Sigmoid colon (tissue), 7 donors: ENCODE measurements around the gene BMP8B. TPM values are rescaled to one million over a fixed set of nuclear protein-coding genes. Genes with fewer than 3 reads are reported as not detected.
A peak's percentile ranks its signal among the peaks of the same experiment; 100 is the strongest.

Experiments
- DNase-seq: peaks from one replicate; pipeline ENCODE4 v3.0.0-alpha.2; 2019
- H3K27ac ChIP-seq, 4 donors: fragments of 200-600 bp; sonication (generic); one replicate each; pipeline ENCODE4 v1.5.1; 2016 to 2019; ENCODE audit warnings: mild to moderate bottlenecking in 1 of 4
- H3K27me3 ChIP-seq, 3 donors: fragments of 200-600 bp; sonication (generic); one replicate each; pipeline ENCODE4 v1.5.1; 2019; ENCODE audit warnings: mild to moderate bottlenecking in 1 of 3
- H3K36me3 ChIP-seq, 4 donors: fragments of 200-600 bp; sonication (generic); one replicate each; pipeline ENCODE4 v1.5.1; 2016 to 2019
- H3K4me1 ChIP-seq, 4 donors: fragments of 200-600 bp; sonication (generic); one replicate each; pipeline ENCODE4 v1.5.1; 2017 to 2019
- H3K4me3 ChIP-seq, 4 donors: fragments of 200-600 bp; sonication (generic); one replicate each; pipeline ENCODE4 v1.5.1; 2017 to 2019; ENCODE audit warnings: mild to moderate bottlenecking in 2 of 4, moderate library complexity in 1 of 4
- H3K9me3 ChIP-seq, 4 donors: fragments of 200-600 bp in 3 of 4; sonication (generic) in 3 of 4; one replicate each; pipeline versions ENCODE4 v1.5.1 to v1.6.1; 2013 to 2019
- CTCF ChIP-seq, 4 experiments: fragments of 450-650 bp in 3 of 4; fragments of 200-600 bp in 1 of 4; IDR thresholded peaks; one replicate each; pipeline ENCODE4 v1.5.1; 2016 to 2019; ENCODE audit warnings: antibody characterized with exemption in 4 of 4, mild to moderate bottlenecking in 3 of 4, moderate library complexity in 2 of 4
- EP300 ChIP-seq, 4 donors: sonication (generic); formaldehyde crosslinking; IDR thresholded peaks; one replicate each; pipeline ENCODE4 v1.6.1; 2017; ENCODE audit warnings: antibody characterized with exemption in 4 of 4
- POLR2A ChIP-seq, 2 donors: fragments of 450-650 bp; IDR thresholded peaks; one replicate each; pipeline ENCODE4 v1.6.1; 2016; ENCODE audit warnings: antibody characterized with exemption in 2 of 2, mild to moderate bottlenecking in 2 of 2, moderate library complexity in 2 of 2
- POLR2AphosphoS5 ChIP-seq, 4 donors: sonication (generic); formaldehyde crosslinking; IDR thresholded peaks; one replicate each; pipeline ENCODE4 v1.6.1; 2017; ENCODE audit warnings: antibody characterized with exemption in 4 of 4
- WGBS, 2 donors: extraction: QIAGEN DNeasy Blood & Tissue Kit; methylation state at CpG; one replicate each; pipeline ENCODE4 v1.1.7; 2013; 5-methylcytosine and 5-hydroxymethylcytosine counted together
- intact Hi-C: fragments of 100-400 bp; cut with DNase I; formaldehyde crosslinking; loops from one replicate; pipeline ENCODE4 v1.15.1; 2023
- polyA plus RNA-seq, 3 donors: library from polyadenylated mRNA; stranded (reverse); fragments of 200-250 nt; gene quantifications; one replicate each; pipeline ENCODE4 v1.2.3, GENCODE V29; 2013
- total RNA-seq, 4 donors: library from RNA; depleted of rRNA; stranded (reverse); fragments of >200 nt; gene quantifications; one replicate each; pipeline ENCODE4 v1.1.0, GENCODE V29; 2016
- donor health status: healthy with polysubstance abuse.
- donor health status: Bipolar disorder and iron deficiency.
- donor health status: healthy.

BMP8B gene
- total and polyA plus RNA-seq, 7 donors = 0.16 to 4.6 (median 2.1) TPM

DNA sequence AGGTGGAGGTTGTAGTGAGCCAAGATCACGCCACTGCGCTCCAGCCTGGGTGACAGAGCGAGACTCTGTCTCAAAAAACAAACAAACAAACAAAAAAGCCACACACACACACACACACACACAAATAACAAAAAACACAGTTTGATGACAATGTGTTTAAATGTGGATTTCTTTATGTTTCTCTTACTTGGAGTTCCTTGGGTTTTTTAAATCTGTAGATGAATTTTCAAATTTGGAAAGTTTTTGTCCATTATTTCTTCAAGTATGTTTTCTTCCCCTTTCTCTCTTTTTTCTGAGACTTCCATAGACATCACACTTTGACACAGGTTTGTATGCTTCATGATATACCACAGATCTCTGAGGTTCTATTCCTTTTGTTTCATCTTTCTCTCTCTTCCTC is 62.1 kb downstream of the BMP8B start:
- 66 to 88% methylated on average over 3 of the region's 3 CpGs for WGBS, 2 donors
- H3K4me1 ChIP-seq = no peaks in the 10 kb centered on the region
- H3K27ac ChIP-seq = no peak overlapping the region
- DNase-seq = no peak
- no peaks in the 10 kb centered on the region for H3K36me3 ChIP-seq
- no peaks in the 10 kb centered on the region for H3K9me3 ChIP-seq
- intact Hi-C loops = no loop called here
- H3K4me3 ChIP-seq = no peak overlapping the region
- TF ChIP-seq POLR2A (IDR thresholded peaks at IDR 0.05) = no peak
- no peak for TF ChIP-seq CTCF (IDR thresholded peaks at IDR 0.05)
- TF ChIP-seq EP300 (IDR thresholded peaks at IDR 0.05) = no peak
- no peak for TF ChIP-seq POLR2AphosphoS5 (IDR thresholded peaks at IDR 0.05)
- H3K27me3 ChIP-seq = peaks cover 7 to 46% (median 18%) of the 10 kb centered on the region in 3 donors

- H3K4me3 ChIP-seq = no peak overlapping the region
- no peaks in the 10 kb centered on the region for H3K4me1 ChIP-seq
- TF ChIP-seq CTCF (IDR thresholded peaks at IDR 0.05) (no peak), POLR2A (IDR thresholded peaks at IDR 0.05) (no peak), EP300 (IDR thresholded peaks at IDR 0.05) (no peak), POLR2AphosphoS5 (IDR thresholded peaks at IDR 0.05) (no peak)
- intact Hi-C loops = loop anchor here (5.0 kb wide), 1 partner anchor 70 kb away; no protein-coding TSS in a partner anchor
- H3K27ac ChIP-seq = no peak overlapping the region
- H3K27me3 ChIP-seq = peaks cover 0 to 17% (median 4%) of the 10 kb centered on the region in 3 donors
- DNase-seq = no peak
- H3K9me3 ChIP-seq = no peaks in the 10 kb centered on the region
- 13 to 15% methylated on average over 2 of the region's 2 CpGs for WGBS, 2 donors
- H3K36me3 ChIP-seq = no peaks in the 10 kb centered on the region
These were observed 66.2 kb downstream of the BMP8B start for GRCh38 chr1:39722495-39722894.

DNA sequence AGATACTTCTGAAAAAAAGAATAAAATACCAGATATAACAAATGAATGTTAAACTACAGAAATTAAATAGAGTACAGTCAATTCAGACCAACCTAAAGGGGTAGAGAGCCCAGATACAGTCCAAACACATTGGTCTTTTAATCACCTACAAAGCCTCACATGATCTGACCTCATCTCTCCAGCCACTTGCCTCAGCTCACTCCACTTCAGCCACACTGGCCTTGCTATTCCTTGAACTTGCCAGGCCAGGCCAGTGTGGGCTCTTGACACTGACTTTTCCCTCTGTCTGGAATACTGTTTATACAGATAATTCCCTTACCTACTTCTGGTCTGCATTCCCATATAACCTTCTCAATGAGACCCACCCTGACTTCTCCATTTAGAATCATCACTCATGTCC is 67.0 kb downstream of the BMP8B start:
- no peaks in the 10 kb centered on the region for H3K9me3 ChIP-seq
- H3K4me3 ChIP-seq = no peak overlapping the region
- H3K27me3 ChIP-seq = peaks cover 0 to 9% (median 0%) of the 10 kb centered on the region in 3 donors
- TF ChIP-seq POLR2AphosphoS5 (IDR thresholded peaks at IDR 0.05) (no peak), EP300 (IDR thresholded peaks at IDR 0.05) (no peak), POLR2A (IDR thresholded peaks at IDR 0.05) (no peak), CTCF (IDR thresholded peaks at IDR 0.05) (no peak)
- DNase-seq = no peak
- intact Hi-C loops = loop anchor here (5.0 kb wide), 1 partner anchor 69 kb away; no protein-coding TSS in a partner anchor
- no peak overlapping the region for H3K27ac ChIP-seq
- H3K4me1 ChIP-seq = no peaks in the 10 kb centered on the region
- H3K36me3 ChIP-seq = no peaks in the 10 kb centered on the region

GRCh38 chr1:39720094-39720999 is 68.3 kb downstream of the BMP8B start:
- WGBS, 2 donors = 39 to 41% methylated on average over 7 of the region's 7 CpGs
- Histone ChIP-seq H3K4me1 (no peaks in the 10 kb centered on the region), H3K36me3 (no peaks in the 10 kb centered on the region), H3K27ac (no peak overlapping the region), H3K4me3 (no peak overlapping the region), H3K9me3 (no peaks in the 10 kb centered on the region), H3K27me3 (peaks cover 0 to 2% (median 0%) of the 10 kb centered on the region in 3 donors)
- intact Hi-C loops = loop anchor here (1.0 to 5.0 kb wide), 2 partner anchors 68 to 114 kb away; no protein-coding TSS in a partner anchor
- no peak for DNase-seq
- TF ChIP-seq POLR2AphosphoS5 (IDR thresholded peaks at IDR 0.05) = no peak
- TF ChIP-seq CTCF (IDR thresholded peaks at IDR 0.05) = peak; percentile 33 to 67 (median 61)
